WTC11 (cell line): Measurements from ENCODE around the gene C1GALT1C1. TPM values are rescaled to one million over a fixed set of nuclear protein-coding genes. Genes with fewer than 3 reads are reported as not detected.

ENCODE experiments used
- ATAC-seq: fragments of 200-7000 bp; cut with Tn5 transposase; 2 replicates; pipeline ENCODE4 v1.10.0; 2021; ENCODE audit warnings: mild to moderate bottlenecking, moderate library complexity
- CTCF ChIA-PET: fragments of 300-600 bp; sonication (Branson Sonifier 250); formaldehyde crosslinking; loops from one replicate; lab custom pipeline; 2021; ENCODE audit warnings: antibody characterized with exemption; lab: Charles Lee
- POLR2A ChIA-PET: fragments of 350-600 bp; sonication (Branson Sonifier 250); formaldehyde crosslinking; loops from one replicate; lab custom pipeline; 2021; ENCODE audit warnings: antibody characterized with exemption; lab: Charles Lee
- DNase-seq: peaks from one replicate; pipeline ENCODE4 v3.0.0; 2021; ENCODE audit warnings: low spot score
- H3K27ac Mint-ChIP-seq: 2 replicates; pipeline ENCODE4 v1.8.0; 2021; ENCODE audit warnings: mixed read lengths
- H3K27me3 Mint-ChIP-seq: 2 replicates; pipeline ENCODE4 v1.8.0; 2021; ENCODE audit warnings: low read depth, mild to moderate bottlenecking, moderate library complexity, mixed read lengths
- H3K36me3 Mint-ChIP-seq: 2 replicates; pipeline ENCODE4 v1.8.0; 2021; ENCODE audit warnings: mixed read lengths
- H3K4me1 Mint-ChIP-seq: 2 replicates; pipeline ENCODE4 v1.8.0; 2022; ENCODE audit warnings: mixed read lengths
- H3K4me3 Mint-ChIP-seq: 2 replicates; pipeline ENCODE4 v1.8.0; 2021; ENCODE audit warnings: mild to moderate bottlenecking, moderate library complexity, mixed read lengths
- H3K9me3 Mint-ChIP-seq: 2 replicates; pipeline ENCODE4 v1.8.0; 2021; ENCODE audit warnings: mixed read lengths
- ATF6 ChIP-seq: sonication (generic); formaldehyde crosslinking; IDR thresholded peaks from 2 replicates; pipeline ENCODE4 v1.8.1; 2023; ENCODE audit warnings: mild to moderate bottlenecking, missing genetic modification reagents
- CBFB ChIP-seq: sonication (generic); formaldehyde crosslinking; IDR thresholded peaks from 2 replicates; pipeline ENCODE4 v1.8.1; 2022; ENCODE audit warnings: mild to moderate bottlenecking, low read depth, missing genetic modification reagents
- E2F4 ChIP-seq: sonication (generic); formaldehyde crosslinking; IDR thresholded peaks from 2 replicates; pipeline ENCODE4 v1.8.1; 2022; ENCODE audit warnings: low read depth, mild to moderate bottlenecking, moderate library complexity, missing genetic modification reagents, borderline replicate concordance
- FOXJ3 ChIP-seq: sonication (generic); formaldehyde crosslinking; IDR thresholded peaks from 2 replicates; pipeline ENCODE4 v1.9.0; 2021; ENCODE audit warnings: missing genetic modification reagents, mild to moderate bottlenecking, borderline replicate concordance
- KAT7 ChIP-seq: sonication (generic); formaldehyde crosslinking; IDR thresholded peaks from 2 replicates; pipeline ENCODE4 v1.8.1; 2023; ENCODE audit warnings: missing genetic modification reagents, mild to moderate bottlenecking, borderline replicate concordance
- MLX ChIP-seq: sonication (generic); formaldehyde crosslinking; IDR thresholded peaks from 2 replicates; pipeline ENCODE4 v1.8.1; 2023; ENCODE audit warnings: mild to moderate bottlenecking, missing genetic modification reagents, moderate library complexity
- TEAD1 ChIP-seq: sonication (generic); formaldehyde crosslinking; IDR thresholded peaks from 2 replicates; pipeline ENCODE4 v1.8.0; 2022; ENCODE audit warnings: mild to moderate bottlenecking, missing genetic modification reagents
- TP53 ChIP-seq: sonication (generic); formaldehyde crosslinking; IDR thresholded peaks from 2 replicates; pipeline ENCODE4 v1.8.1; 2023; ENCODE audit warnings: mild to moderate bottlenecking, missing genetic modification reagents
- USF2 ChIP-seq: sonication (generic); formaldehyde crosslinking; IDR thresholded peaks from 2 replicates; pipeline ENCODE4 v1.8.1; 2023; ENCODE audit warnings: mild to moderate bottlenecking, missing genetic modification reagents, moderate library complexity
- ZNF281 ChIP-seq: sonication (generic); formaldehyde crosslinking; IDR thresholded peaks from 2 replicates; pipeline ENCODE4 v1.8.0; 2023; ENCODE audit warnings: mild to moderate bottlenecking, missing genetic modification reagents
- ZNF317 ChIP-seq: sonication (generic); formaldehyde crosslinking; IDR thresholded peaks from 2 replicates; pipeline ENCODE4 v1.8.1; 2023; ENCODE audit warnings: low read depth, mild to moderate bottlenecking, moderate library complexity, missing genetic modification reagents, borderline replicate concordance
- ZNF416 ChIP-seq: fragments of 250-450 bp; sonication (Bioruptor Pico); IDR thresholded peaks from 2 replicates; pipeline ENCODE4 v1.9.0; 2021; ENCODE audit warnings: mild to moderate bottlenecking, inconsistent platforms
- ZNF512 ChIP-seq: sonication (generic); formaldehyde crosslinking; IDR thresholded peaks from 2 replicates; pipeline ENCODE4 v1.8.1; 2022; ENCODE audit warnings: missing genetic modification reagents, borderline replicate concordance
- ZSCAN18 ChIP-seq: fragments of 250-450 bp; sonication (Bioruptor Pico); IDR thresholded peaks from 2 replicates; pipeline ENCODE4 v2.1.2; 2022; ENCODE audit warnings: mild to moderate bottlenecking, moderate library complexity
- total RNA-seq: library from RNA; stranded (reverse); gene quantifications from 3 replicates; pipeline ENCODE4 v1.2.3, GENCODE V29; 2021

The C1GALT1C1 gene
- total RNA-seq, 1 experiment from 2014 or later: 12.9 TPM

GRCh38 chrX:120612086-120612485, 17.8 kb downstream of the C1GALT1C1 start:
- H3K4me1 Mint-ChIP-seq: no peaks in the 10 kb centered on the region
- no peak overlapping the region for H3K27ac Mint-ChIP-seq
- peaks cover 11% of the 10 kb centered on the region for H3K36me3 Mint-ChIP-seq
- H3K4me3 Mint-ChIP-seq: no peak overlapping the region
- ChIA-PET CTCF (no interaction called here), POLR2A (no interaction called here)
- DNase-seq (no peak), ATAC-seq (no peak)
- H3K9me3 Mint-ChIP-seq: no peaks in the 10 kb centered on the region
- no peaks in the 10 kb centered on the region for H3K27me3 Mint-ChIP-seq
- TF ChIP-seq ZNF416 (CRISPR knock-in tag) (no peak), ZSCAN18 (CRISPR knock-in tag) (no peak), E2F4 (CRISPR knock-in tag) (no peak), TP53 (CRISPR knock-in tag) (no peak), TEAD1 (CRISPR knock-in tag) (no peak), ZNF512 (CRISPR knock-in tag) (no peak), ATF6 (CRISPR knock-in tag) (no peak), MLX (CRISPR knock-in tag) (no peak), KAT7 (no peak), ZNF281 (no peak)

GRCh38 chrX:120604361-120604782, 25.5 kb downstream of the C1GALT1C1 start:
- no peaks in the 10 kb centered on the region for H3K9me3 Mint-ChIP-seq
- DNase-seq (no peak), ATAC-seq (no peak; the same call in 1 of the 2 replicates)
- TF ChIP-seq KAT7 (no peak), CBFB (CRISPR knock-in tag) (no peak), MLX (CRISPR knock-in tag) (no peak), ZNF317 (no peak), USF2 (no peak), FOXJ3 (no peak)
- H3K4me3 Mint-ChIP-seq: peak overlapping the region; percentile 94
- H3K36me3 Mint-ChIP-seq: peaks cover 3% of the 10 kb centered on the region; the same call in 1 of the 2 replicates
- H3K4me1 Mint-ChIP-seq: peaks cover 5% of the 10 kb centered on the region
- H3K27me3 Mint-ChIP-seq: peaks cover 4% of the 10 kb centered on the region
- CTCF ChIA-PET: interaction anchor here (1.0 to 1.3 kb wide), 2 partner anchors 44 to 118 kb away, joined by 3 to 4 read pairs; partner anchors contain the start of gene CUL4B
- POLR2A ChIA-PET: interaction anchor here (0.9 to 2.7 kb wide), 2 partner anchors 26 to 43 kb away, joined by 6 to 21 read pairs; partner anchors contain the start of genes C1GALT1C1 and CUL4B
- peak overlapping the region; percentile 97 for H3K27ac Mint-ChIP-seq
